ENCODE data around the gene CNNM2. TPM values are rescaled to one million over a fixed set of nuclear protein-coding genes. Genes with fewer than 3 reads are reported as not detected.

The CNNM2 gene
- total RNA-seq, 1 experiment from 2014 or later = 23.1 TPM

- TF ChIP-seq POLR2A (IDR thresholded peaks at IDR 0.05; ENCODE audit: borderline replicate concordance, extremely low read depth, insufficient read depth, insufficient read length) = no peak
- no peak for TF ChIP-seq TCF7L2 (IDR thresholded peaks at IDR 0.05; ENCODE audit: borderline replicate concordance, extremely low read depth, insufficient read depth, insufficient read length)
- TF ChIP-seq ZBTB33 (IDR thresholded peaks at IDR 0.05; ENCODE audit: extremely low read depth, insufficient replicate concordance, low read length) = no peak
- no peak for TF ChIP-seq SRF (IDR thresholded peaks at IDR 0.05; ENCODE audit: low read depth)
- TF ChIP-seq CBX3 (IDR thresholded peaks at IDR 0.05; ENCODE audit: low read depth) = no peak
- no peak for TF ChIP-seq MAX (IDR thresholded peaks at IDR 0.05)
- no peak for TF ChIP-seq EGR1 (IDR thresholded peaks at IDR 0.05; ENCODE audit: low read depth)
- TF ChIP-seq ATF3 (IDR thresholded peaks at IDR 0.05) = no peak
- no peak for TF ChIP-seq REST (IDR thresholded peaks at IDR 0.05; ENCODE audit: low read depth)
- no peaks in the 10 kb centered on the region for H3K9me3 ChIP-seq (ENCODE audit: control insufficient read depth in 1 of 2, insufficient read depth in 1 of 2, low read depth in 1 of 2, low read length in 2 of 2)
- intact Hi-C loops (cut with micrococcal nuclease) = no loop called here
- H3K27ac ChIP-seq (ENCODE audit: low read depth, low read length) = no peak overlapping the region
- no peaks in the 10 kb centered on the region for H4K20me1 ChIP-seq (ENCODE audit: insufficient read depth)
- no peak overlapping the region for H2AFZ ChIP-seq (ENCODE audit: low read depth, low read length, poor library complexity, severe bottlenecking)
- ATAC-seq = no peak
- CTCF ChIA-PET = interaction anchor here (1.4 kb wide), 1 partner anchor 139 kb away, joined by 3 read pairs; no protein-coding TSS in a partner anchor
- H3K79me2 ChIP-seq (ENCODE audit: insufficient read depth, low read length) = no peaks in the 10 kb centered on the region
- no TSS peak for BruUV-seq (replicated peaks)
- no peak overlapping the region for H3K4me3 ChIP-seq (replicated peaks in 1 of 2; ENCODE audit: low read depth in 1 of 2, low read length in 2 of 2)
- H3K27me3 ChIP-seq (ENCODE audit: insufficient read depth, low read length) = no peaks in the 10 kb centered on the region
- H3K4me2 ChIP-seq (ENCODE audit: low read length) = no peak overlapping the region
- H3K36me3 ChIP-seq (ENCODE audit: control insufficient read depth in 1 of 2, insufficient read depth in 2 of 2, low read length in 2 of 2) = no peaks in the 10 kb centered on the region
- peaks cover 0 to 4% of the 10 kb centered on the region in 2 experiments; a peak in 1 of 4 replicates for H3K4me1 ChIP-seq (ENCODE audit: control insufficient read depth in 1 of 2, insufficient read depth in 2 of 2, low read length in 2 of 2)
- RAD21 ChIA-PET (ENCODE audit: low non-redundant PET in 1 of 2, low total read pairs in 2 of 2, uncharacterized antibody in 2 of 2, unreplicated experiment in 2 of 2) = no interaction called here
- no peak for DNase-seq (ENCODE audit: low read depth, low spot score)
- POLR2A ChIA-PET = no interaction called here
- H3K9me2 ChIP-seq (ENCODE audit: insufficient read depth) = 0 out of 2 replicates have a peak, but pooled peaks cover 4% of the 10 kb centered on the region
- no peak overlapping the region for H3K9ac ChIP-seq (ENCODE audit: low read length)
Observed at GRCh38 chr10:103040418-103040817, 122.3 kb downstream of the CNNM2 start.
